ENCODE data around the gene BYSL. TPM values are rescaled to one million over a fixed set of nuclear protein-coding genes. Genes with fewer than 3 reads are reported as not detected.

BYSL gene
- total and polyA plus RNA-seq, 9 donors = 4.8 to 29.2 (median 13.6) TPM

DNA sequence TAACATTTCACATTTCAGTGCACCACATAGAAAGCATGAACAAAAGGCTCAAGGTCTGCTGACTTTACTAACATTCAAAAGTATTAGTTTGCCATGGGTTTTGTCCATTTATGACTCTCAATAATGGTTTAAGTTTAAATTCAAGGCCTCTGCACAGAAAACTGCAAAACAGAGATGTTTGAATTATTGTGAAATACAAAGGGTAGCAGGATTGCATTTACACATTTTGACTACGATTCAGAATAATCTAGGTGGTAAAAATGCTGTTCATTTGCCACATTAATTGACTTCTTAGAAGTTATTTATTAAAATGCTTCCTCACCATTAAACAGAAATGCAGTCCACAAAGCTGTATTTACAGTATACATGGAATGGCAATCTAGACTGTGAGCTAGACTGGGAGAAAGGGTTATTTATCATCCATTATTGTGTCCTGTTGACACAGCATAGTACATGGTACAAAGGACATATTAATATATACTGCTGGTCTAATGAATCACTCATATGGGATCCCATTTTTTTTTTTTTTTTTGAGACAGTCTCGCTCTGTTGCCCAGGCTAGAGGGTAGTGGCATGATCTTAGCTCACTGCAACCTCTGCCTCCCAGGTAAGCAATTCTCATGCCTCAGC, 44.1 kb upstream of the BYSL start:
- no peaks in the 10 kb centered on the region for H3K36me3 ChIP-seq
- H3K9me3 ChIP-seq = no peaks in the 10 kb centered on the region
- H3K27ac ChIP-seq = no peak overlapping the region
- TF ChIP-seq POLR2A (IDR thresholded peaks at IDR 0.05) (no peak), EP300 (IDR thresholded peaks at IDR 0.05) (no peak)
- TF ChIP-seq, protein P1, sequence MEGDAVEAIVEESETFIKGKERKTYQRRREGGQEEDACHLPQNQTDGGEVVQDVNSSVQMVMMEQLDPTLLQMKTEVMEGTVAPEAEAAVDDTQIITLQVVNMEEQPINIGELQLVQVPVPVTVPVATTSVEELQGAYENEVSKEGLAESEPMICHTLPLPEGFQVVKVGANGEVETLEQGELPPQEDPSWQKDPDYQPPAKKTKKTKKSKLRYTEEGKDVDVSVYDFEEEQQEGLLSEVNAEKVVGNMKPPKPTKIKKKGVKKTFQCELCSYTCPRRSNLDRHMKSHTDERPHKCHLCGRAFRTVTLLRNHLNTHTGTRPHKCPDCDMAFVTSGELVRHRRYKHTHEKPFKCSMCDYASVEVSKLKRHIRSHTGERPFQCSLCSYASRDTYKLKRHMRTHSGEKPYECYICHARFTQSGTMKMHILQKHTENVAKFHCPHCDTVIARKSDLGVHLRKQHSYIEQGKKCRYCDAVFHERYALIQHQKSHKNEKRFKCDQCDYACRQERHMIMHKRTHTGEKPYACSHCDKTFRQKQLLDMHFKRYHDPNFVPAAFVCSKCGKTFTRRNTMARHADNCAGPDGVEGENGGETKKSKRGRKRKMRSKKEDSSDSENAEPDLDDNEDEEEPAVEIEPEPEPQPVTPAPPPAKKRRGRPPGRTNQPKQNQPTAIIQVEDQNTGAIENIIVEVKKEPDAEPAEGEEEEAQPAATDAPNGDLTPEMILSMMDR (IDR thresholded peaks at IDR 0.05) = no peak
- no peak for DNase-seq
- WGBS, 3 donors = 84 to 93% (median 87%) methylated on average over 2 of the region's 2 CpGs
- intact Hi-C loops (cut with DNase I) = no loop called here
- no peaks in the 10 kb centered on the region for H3K27me3 ChIP-seq
- no peak overlapping the region for H3K4me3 ChIP-seq
- H3K4me1 ChIP-seq (ENCODE audit: insufficient read depth) = no peaks in the 10 kb centered on the region

DNA sequence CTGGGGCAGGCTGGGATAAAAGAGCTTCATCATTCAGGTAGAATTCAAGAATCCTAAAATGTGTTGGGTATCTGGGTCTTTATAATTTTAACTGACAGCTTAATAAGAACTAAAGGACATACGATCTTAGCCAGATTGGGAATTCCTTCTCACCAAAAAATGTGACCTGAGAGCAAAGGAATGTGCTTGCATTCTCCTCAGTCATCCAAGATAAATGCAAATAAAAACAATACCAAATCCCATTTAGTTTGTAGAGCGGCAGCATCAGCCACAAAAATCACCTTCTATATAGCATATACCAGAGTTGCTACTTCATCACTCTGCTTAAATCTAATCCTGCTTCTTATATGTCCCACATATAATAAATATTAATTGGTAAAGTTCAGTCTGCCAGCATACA, 43.1 kb upstream of the BYSL start:
- intact Hi-C loops (cut with DNase I) = no loop called here
- WGBS, 3 donors = 16 to 50% (median 22%) methylated on average over 2 of the region's 2 CpGs
- no peak for TF ChIP-seq EP300 (IDR thresholded peaks at IDR 0.05)
- TF ChIP-seq, protein P1 (IDR thresholded peaks at IDR 0.05) = no peak
- no peak for TF ChIP-seq POLR2A (IDR thresholded peaks at IDR 0.05)

DNA sequence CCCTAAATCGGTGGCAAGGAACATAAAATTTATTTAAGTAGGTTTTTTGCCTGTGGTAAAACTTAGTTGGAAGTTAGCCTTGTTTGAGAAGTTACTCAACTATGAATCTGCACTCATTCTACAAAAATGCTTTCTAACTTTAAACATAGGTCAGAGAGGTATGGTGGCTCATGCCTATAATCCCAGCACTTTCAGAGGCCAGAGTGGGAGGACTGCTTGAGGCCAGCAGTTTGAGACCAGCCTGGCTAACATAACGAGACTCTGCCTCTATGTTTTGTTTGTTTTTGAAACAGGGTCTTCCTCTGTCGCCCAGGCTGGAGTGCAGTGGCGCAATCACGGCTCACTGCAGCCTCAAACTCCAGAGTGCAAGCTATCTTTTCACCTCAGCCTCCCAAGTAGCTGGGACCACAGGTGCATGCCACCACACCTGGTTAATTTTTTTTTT, 42.3 kb upstream of the BYSL start:
- Histone ChIP-seq H3K36me3 (no peaks in the 10 kb centered on the region), H3K4me1 (ENCODE audit: insufficient read depth) (no peaks in the 10 kb centered on the region), H3K9me3 (no peaks in the 10 kb centered on the region), H3K27ac (no peak overlapping the region), H3K27me3 (no peaks in the 10 kb centered on the region), H3K4me3 (no peak overlapping the region)
- intact Hi-C loops (cut with DNase I) = no loop called here
- DNase-seq = no peak
- TF ChIP-seq, protein P1 (IDR thresholded peaks at IDR 0.05) = no peak
- TF ChIP-seq EP300 (IDR thresholded peaks at IDR 0.05) = no peak
- WGBS, 3 donors = 59 to 66% (median 63%) methylated on average over 5 of the region's 5 CpGs

More for the DNA sequence above, 43.1 kb upstream of the BYSL start:
- H3K36me3 ChIP-seq = no peaks in the 10 kb centered on the region
- H3K4me1 ChIP-seq (ENCODE audit: insufficient read depth) = no peaks in the 10 kb centered on the region
- no peaks in the 10 kb centered on the region for H3K27me3 ChIP-seq
- H3K9me3 ChIP-seq = no peaks in the 10 kb centered on the region
- H3K27ac ChIP-seq = no peak overlapping the region
- H3K4me3 ChIP-seq = no peak overlapping the region
- no peak for DNase-seq

DNA sequence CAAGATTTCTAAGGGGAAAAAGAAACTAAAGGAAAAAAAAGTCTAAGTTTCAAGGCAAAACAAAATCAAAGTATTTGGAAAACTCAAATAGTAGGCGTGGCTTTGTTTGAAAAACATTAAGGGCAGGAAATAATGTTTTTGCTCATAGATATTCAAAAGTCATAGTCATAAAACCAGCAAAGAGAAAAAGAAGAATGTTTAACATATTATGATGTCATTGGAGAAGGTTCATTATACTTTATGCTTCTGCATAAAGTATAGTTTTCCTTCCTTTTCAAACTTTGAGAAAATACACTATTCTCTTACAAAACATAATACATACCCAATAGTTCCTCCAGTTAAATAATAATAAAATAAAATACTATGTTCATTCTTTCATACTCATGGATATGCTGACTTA, 39.8 kb upstream of the BYSL start:
- Histone ChIP-seq H3K4me1 (ENCODE audit: insufficient read depth) (no peaks in the 10 kb centered on the region), H3K4me3 (no peak overlapping the region), H3K27ac (no peak overlapping the region), H3K27me3 (no peaks in the 10 kb centered on the region), H3K36me3 (no peaks in the 10 kb centered on the region), H3K9me3 (no peaks in the 10 kb centered on the region)
- intact Hi-C loops (cut with DNase I) = no loop called here
- TF ChIP-seq EP300 (IDR thresholded peaks at IDR 0.05) = no peak
- TF ChIP-seq, protein P1 (IDR thresholded peaks at IDR 0.05) = no peak
- TF ChIP-seq POLR2A (IDR thresholded peaks at IDR 0.05) = no peak
- whole genome bisulfite sequencing, 3 donors = 31 to 49% (median 37%) methylated on average over 1 of the region's 1 CpG
- DNase-seq = no peak
